Keratinocyte (primary cell): ENCODE measurements around the gene TMEM119.

Source experiments
- EZH2 ChIP-seq: IDR thresholded peaks from one replicate; pipeline ENCODE4 v1.6.1; 2012; ENCODE audit warnings: inconsistent platforms, mild to moderate bottlenecking, low read length, moderate library complexity
- TF ChIP-seq, protein P1 (sequence below), 3 experiments: IDR thresholded peaks in 1 of 3; conservative IDR thresholded peaks in 1 of 3; optimal IDR thresholded peaks in 1 of 3; 2 replicates in 2 of 3; 3 replicates in 1 of 3; pipeline versions ENCODE3 to v1.5.1; 2011; ENCODE audit warnings: low read length in 3 of 3, mild to moderate bottlenecking in 3 of 3, moderate library complexity in 2 of 3, control low read depth in 1 of 3, inconsistent platforms in 1 of 3; ENCODE audit not compliant: insufficient read depth in 2 of 3; ENCODE audit errors: extremely low read depth in 1 of 3

DNA sequence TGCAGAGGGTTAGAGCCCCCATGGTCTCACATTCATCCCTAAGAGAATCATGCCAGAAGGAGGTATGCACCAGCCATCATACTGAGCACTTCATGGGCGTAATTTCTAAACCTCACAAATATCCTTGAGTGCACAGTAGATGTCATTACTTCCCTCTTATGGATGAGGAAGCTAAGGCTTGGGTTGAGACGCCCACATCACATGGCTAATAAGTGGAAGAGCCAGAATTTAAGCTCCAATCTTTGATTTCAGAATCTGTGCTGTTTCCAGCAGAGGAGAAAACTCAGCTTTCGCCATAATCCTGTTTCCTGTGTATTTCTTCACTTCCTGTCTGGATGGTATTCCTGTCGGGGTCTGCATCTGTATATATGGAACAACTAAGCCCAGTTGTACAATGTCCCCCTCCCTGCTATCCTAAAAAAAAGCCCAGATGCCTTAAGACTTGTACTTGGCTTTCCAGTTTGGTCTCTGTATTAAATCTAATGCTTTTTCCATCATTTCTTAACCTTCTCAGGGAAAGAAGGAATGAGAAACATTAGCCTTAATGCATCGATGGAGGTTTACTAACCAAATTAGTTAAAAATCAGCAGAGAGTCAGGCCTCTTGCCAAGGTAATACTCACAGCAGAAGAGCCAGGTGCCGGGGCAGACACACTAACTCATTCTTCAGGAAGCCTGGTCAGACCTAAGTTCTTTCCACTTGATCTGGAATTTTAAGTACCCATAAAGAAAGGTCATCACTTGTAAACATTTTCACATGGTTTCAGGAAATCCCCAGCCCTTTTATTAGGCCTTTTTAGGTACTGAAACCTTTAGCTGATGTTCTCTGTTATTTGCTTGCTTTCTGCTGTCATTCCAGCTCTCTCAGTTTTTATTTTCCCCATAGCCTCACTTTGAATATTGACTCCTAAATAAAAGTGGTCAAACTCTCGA lies 30.2 kb downstream of the TMEM119 start:
- TF ChIP-seq, protein P1, sequence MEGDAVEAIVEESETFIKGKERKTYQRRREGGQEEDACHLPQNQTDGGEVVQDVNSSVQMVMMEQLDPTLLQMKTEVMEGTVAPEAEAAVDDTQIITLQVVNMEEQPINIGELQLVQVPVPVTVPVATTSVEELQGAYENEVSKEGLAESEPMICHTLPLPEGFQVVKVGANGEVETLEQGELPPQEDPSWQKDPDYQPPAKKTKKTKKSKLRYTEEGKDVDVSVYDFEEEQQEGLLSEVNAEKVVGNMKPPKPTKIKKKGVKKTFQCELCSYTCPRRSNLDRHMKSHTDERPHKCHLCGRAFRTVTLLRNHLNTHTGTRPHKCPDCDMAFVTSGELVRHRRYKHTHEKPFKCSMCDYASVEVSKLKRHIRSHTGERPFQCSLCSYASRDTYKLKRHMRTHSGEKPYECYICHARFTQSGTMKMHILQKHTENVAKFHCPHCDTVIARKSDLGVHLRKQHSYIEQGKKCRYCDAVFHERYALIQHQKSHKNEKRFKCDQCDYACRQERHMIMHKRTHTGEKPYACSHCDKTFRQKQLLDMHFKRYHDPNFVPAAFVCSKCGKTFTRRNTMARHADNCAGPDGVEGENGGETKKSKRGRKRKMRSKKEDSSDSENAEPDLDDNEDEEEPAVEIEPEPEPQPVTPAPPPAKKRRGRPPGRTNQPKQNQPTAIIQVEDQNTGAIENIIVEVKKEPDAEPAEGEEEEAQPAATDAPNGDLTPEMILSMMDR (optimal IDR thresholded peaks at IDR 0.05 in 1 of 3, IDR thresholded peaks at IDR 0.05 in 1 of 3, conservative IDR thresholded peaks at IDR 0.05 in 1 of 3; ENCODE audit: extremely low read depth in 1 of 3, insufficient read depth in 2 of 3, low read length in 3 of 3) = no peak
- no peak for TF ChIP-seq EZH2
